NCI-H1105 treated with DMSO at 0.1 percent for 48 hours (cell line): Measurements from ENCODE around the gene SSBP3.
"Not testable (repeated sequence)": the region's sequence is repeated elsewhere in the genome, so short reads cannot be mapped to it uniquely, and the experiment has no call there.

Experiments
- DNase-seq: peaks from one replicate; lab custom pipeline; 2025; lab: John Stamatoyannopoulos, UW

The SSBP3 gene

DNA sequence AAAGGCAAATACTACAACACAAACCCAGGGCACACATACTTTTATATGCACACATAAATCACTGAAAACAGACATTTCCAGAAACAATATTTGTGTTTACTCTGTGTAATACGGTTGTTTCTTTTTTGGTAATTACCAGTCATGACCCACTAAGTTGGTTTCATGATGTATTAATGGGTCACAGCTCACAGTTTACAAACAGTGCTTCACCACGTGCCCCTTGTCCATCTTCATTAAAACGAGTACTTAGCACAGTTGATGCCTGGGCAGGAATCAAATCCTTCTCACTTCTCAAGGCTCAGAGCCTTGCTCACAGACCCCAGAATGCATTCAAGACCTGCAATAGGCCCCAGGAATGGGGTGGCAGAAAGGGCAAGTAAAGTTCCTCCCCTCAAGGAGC is 13.8 kb downstream of the SSBP3 start:
- DNase-seq: no peak

DNA sequence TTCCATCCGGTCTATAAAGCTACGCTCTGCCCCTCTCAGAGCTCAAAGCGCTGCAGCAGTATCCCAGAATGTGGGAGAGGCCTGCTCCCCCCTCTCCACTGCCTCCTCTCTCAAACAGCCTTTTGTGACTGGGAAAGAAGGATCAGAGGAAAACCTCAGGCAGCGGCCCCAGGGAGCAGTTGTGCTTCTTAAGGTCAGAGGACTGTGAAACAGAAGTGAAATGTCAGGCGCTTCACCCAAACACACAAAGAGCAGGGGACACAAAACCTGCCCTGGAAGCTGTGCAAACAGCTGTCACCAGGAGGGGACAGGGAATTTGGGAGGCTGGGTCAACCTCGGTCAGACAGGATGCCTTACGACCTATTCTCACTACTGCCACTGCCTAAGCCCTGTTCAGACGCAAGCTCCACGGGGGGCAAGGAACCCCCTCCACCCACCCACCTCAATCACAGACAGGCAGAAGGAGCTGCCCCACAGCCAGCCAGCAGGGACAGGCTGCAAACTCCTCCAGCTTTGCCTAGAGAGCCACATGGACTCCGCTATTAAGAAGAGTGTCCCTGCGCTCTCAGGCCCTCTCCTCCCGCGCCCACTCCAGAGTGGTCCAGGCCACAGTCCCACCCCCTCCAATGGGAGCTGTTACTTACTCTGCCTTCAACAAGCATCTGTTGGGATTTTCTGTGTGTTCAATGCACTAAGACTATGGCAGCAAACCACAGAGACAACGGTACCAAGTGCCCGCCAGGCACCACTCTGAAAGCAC is 14.6 kb downstream of the SSBP3 start:
- DNase-seq: no peak

- DNase-seq: no peak
Observed at GRCh38 chr1:54390655-54391054, 15.5 kb downstream of the SSBP3 start.

DNA sequence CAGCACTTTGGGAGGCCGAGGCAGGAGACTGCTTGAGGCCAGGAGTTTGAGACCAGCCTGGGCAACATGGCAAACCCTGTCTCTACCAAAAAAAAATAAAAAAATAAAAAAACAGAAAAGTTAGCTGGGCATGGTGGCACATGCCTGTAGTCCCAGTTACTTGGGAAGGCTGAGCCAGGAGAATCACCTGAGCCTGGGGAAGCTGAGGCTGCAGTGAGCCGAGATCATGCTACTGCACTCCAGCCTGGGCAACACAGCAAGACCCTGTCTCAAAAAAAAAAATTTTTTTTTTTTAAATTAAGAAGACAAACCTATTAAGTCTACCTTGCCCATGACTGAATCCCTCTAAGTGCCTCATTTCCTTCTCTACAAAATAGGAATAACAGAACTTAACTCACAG is 16.6 kb downstream of the SSBP3 start:
- not testable (repeated sequence) for DNase-seq

GRCh38 chr1:54387419-54387818 is 18.8 kb downstream of the SSBP3 start:
- DNase-seq: no peak

DNA sequence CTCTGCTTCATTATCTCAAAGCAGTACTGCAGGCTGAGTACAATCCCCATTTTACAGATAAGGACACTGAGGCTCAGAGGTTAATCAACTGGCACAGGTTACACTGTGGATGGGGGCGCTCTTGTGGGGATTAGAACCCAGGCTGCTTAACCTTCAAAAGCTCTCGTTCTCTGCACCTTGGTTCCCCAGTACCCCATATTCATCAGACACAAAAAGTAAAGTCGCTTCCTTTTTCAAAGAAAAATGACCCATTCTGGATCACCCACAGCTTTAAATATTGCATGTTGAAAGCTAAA is 20.5 kb downstream of the SSBP3 start:
- no peak for DNase-seq

DNA sequence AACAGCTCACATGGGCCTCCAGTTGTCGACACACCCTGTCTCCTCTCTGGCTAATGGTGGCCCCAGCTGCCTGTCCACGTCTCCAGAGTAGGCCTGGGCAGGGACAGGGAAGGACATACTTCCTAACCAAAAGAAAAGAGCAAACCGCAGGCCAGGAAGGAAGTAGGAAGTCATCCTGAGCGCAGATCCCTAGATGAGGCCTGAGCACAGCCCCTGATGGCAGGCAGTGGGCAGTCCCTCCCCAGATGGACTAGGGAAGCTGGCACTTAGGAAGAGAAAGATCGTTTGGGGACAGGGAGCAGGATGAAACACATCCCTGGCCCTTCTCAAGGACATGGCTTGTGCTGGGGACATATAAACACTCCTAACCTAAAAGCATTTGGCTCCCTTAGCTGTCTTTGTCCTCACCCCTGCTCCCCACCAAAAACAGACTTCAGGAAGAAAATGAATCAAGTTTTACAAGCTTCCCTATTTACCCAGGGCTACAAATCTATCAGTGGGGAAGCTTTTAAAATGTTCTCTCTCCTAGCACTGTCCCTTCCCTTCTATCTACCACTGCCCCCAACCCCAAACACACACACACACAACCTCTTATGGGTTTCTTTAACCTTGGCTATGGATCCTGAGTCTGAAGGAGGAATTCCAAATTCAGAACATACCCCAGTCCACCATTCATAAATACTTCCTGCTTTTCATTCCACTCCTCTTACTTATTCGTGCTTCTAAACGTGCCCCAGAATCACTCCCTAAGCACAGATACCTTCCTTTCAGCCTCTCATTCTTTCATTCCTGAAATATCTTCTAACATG is 21.1 kb downstream of the SSBP3 start:
- no peak for DNase-seq

- DNase-seq: no peak
Observed at GRCh38 chr1:54384471-54384870, 21.7 kb downstream of the SSBP3 start.

GRCh38 chr1:54381524-54381923 is 24.7 kb downstream of the SSBP3 start:
- DNase-seq: no peak

GRCh38 chr1:54380290-54380882 is 25.8 kb downstream of the SSBP3 start:
- no peak for DNase-seq

GRCh38 chr1:54379555-54380289 is 26.5 kb downstream of the SSBP3 start:
- DNase-seq: no peak

GRCh38 chr1:54378874-54379554 is 27.2 kb downstream of the SSBP3 start:
- DNase-seq: no peak

DNA sequence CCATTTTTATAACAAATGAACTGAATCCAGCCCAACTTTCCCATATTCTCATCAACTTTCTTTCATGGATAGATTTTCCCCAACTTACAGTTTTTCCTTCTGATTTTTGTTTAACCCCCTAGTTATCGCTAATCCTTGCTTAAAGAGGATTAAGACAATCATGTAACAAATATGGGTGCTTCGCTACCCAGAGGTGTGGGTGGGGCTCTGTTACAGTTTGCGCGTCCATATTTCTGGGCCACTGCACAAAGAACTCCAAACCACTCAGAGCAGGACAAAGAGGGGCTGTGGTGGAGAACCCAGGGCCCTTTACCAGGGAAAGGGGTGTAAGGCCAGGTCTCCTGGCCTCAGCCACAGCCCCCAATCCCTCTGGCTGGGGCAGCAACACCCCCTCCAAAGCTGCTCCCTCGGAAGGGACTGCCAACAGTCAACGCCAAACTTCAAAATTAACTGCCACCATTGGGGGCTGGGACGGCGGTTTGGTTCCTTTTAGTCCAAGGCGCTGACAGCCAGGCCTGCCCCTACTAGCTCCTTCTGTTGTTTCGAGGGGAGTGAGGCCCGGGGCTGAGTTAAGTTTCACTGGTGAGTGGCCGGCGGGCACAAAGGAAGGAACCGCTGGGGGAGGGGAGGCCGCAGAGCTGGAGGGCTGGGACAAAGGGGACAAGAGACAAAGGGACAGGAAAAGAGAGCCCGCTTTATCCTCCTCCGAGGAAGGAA is 27.9 kb downstream of the SSBP3 start:
- no peak for DNase-seq

- DNase-seq: no peak
Observed at GRCh38 chr1:54377040-54377691, 29.0 kb downstream of the SSBP3 start.

DNA sequence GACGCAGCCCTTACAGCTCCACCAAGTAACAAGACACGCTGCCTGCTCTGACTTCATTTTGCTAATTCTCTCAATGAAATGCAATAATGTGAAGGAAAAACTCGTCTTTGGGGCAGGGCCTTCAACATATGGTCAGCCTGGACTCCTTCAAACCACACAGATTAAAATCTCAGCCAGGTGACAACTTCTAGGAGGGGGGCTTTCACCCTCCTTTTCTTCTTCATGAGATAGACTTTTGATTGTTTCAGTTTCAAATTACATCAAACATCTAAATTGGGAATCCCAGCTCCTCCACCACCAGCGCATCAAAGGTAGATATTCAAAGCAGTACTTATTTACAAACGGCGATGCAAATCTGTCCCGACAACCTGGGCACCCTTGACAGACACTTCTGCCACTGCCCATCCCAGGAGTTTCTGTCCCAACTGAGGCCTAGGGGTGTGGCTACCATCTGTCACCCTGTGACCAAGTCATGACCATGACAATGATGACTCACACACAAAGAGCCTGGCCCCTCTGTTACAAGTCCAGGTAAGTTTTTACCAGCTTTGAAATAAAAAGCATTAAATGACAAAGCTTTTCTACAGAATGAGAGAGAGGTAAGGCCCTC is 29.7 kb downstream of the SSBP3 start:
- DNase-seq: no peak

DNA sequence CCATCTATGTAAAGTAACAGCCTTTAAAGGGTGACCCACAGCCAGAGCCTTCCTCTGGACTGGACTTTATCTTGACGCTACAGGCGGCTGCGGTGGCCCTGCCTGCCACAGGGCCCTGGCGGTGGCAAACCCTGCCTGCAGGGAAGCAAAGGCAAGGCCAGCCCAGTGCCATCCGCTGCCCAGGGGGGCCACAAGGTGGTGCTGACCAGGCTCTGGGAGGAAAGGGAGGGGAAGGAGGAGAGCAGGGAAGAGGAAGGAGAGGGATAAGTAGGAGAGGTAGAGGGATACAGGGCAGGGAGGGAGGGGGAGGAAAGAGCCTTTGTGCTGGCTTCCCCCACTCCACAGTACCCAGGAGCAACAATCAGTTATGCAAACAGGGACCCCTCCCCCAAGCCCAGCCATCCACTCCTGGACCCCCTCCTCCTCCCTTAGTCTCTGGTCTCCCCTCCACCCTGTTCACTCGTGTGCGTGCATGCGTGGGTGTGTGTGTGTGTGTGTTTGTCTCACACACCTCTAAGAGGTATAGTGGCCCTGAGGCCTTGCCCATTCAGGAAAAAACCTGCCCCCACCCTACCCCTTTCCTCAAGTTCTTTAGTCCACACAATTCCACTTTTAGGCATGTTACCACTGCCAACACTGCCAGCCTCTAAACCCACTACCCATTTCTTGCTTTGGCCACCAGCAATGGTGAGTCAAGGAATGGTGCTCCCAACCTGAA is 30.3 kb downstream of the SSBP3 start:
- DNase-seq: no peak

DNA sequence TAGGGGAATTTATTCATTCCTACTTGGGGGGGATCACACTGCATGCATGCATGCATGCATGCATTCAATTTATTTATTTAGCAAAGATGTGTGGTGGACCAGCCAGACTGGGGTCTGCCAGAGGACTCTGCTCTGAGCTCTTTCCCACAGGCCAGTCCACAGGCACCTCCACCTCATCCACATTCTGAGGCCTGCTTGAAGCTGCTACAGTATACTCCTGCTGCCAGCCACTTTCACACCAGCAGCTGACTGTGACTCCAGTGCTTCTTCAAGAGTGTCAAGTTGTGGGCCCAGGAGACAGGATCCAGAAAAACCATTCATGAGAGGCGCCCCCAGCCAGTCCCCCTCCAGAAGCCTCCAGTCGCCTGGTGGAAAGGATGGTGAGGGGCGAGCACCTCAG is 30.9 kb downstream of the SSBP3 start:
- no peak for DNase-seq

- no peak for DNase-seq
Observed at GRCh38 chr1:54374766-54375165, 31.4 kb downstream of the SSBP3 start.

DNA sequence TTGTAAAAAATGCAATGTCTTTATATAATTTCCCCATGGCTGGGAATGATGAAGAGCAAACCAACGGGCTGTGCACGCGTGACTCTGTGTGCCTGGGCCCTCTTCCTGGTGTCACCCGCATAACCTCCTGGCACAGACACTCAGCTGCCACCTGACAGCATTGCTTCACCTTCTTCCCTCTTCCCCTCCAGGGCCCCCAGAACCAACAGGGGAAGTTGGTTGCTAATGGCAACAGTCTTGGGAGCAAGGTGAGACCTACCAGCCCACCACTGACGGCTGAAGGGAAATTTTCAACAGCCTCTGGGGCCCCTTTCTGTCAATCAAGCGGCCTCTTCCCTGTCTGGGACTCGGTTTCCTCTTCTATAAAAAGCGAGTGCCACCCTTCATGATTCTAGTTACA is 33.2 kb downstream of the SSBP3 start:
- no peak for DNase-seq

DNA sequence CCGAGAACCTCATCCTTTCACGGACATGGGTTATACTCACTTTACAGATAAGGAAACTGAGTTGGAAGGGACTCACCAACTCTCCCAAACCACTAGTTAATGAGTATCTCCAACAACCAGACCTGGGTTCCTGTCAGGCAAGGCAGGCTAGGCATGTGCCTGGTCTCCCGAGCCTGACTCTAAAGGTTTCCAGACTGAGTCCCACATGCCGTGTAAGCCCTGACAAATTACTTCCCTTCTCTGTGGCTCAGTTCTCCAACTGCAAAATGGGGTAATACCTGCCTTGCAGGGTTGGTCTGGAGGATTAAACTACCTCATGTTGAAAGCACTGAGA is 34.3 kb downstream of the SSBP3 start:
- DNase-seq: no peak
